GM23338 (cell line): Measurements from ENCODE around the gene ADCY1.
"Not testable (repeated sequence)": the region's sequence is repeated elsewhere in the genome, so short reads cannot be mapped to it uniquely, and the experiment has no call there.

Source experiments
- CREB1 ChIP-seq: fragments of 250-450 bp; sonication (Bioruptor Pico); IDR thresholded peaks from 2 replicates; pipeline ENCODE4 v1.5.0; 2020; ENCODE audit warnings: low read depth, mild to moderate bottlenecking, moderate library complexity
- POLR2AphosphoS5 ChIP-seq: IDR thresholded peaks from 2 replicates; pipeline ENCODE4 v1.6.1; 2016; ENCODE audit warnings: antibody characterized with exemption, low read depth
- TF ChIP-seq, protein P1 (sequence below), 2 experiments: fragments of 200-600 bp in 1 of 2; sonication (generic) in 1 of 2; conservative IDR thresholded peaks; 2 replicates each; pipeline versions ENCODE4 v1.5.1 to v1.6.1; 2016 to 2017; ENCODE audit warnings: antibody characterized with exemption in 2 of 2, low read depth in 2 of 2, mild to moderate bottlenecking in 2 of 2, moderate library complexity in 1 of 2

DNA sequence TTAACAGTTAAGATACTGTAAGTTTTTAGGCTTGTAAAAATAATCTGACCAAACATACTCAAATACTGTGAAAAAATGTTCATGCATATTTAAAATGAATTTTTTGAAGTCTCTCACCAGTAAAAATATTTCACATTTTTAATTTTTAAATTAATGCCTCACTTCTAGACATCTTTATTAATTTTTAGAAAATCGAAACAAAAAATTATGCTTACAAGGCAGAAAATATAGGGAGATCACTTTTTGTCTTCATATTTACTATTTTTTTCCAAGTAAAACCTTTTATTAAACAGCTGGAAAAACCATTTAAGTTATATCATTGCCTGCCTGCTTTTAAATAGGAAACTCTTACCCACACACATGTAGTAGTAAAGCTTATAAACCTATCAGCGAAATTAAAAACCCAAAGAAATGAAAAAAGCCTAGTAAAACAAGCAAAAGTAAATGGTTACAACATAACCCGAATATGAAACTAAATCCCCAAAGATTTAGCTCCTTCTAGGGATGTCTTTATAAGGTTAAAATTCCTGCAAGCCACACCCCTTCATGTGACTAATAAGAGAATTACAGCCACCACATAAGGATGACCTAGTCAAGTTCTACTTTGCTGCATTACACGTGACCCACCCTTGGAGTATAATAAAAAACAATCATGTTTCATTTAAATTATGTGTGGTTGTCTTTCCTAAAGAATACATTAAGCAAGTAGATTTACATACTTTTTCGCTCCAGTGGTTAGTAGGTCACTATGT is 157.7 kb downstream of the ADCY1 start:
- TF ChIP-seq, protein P1, sequence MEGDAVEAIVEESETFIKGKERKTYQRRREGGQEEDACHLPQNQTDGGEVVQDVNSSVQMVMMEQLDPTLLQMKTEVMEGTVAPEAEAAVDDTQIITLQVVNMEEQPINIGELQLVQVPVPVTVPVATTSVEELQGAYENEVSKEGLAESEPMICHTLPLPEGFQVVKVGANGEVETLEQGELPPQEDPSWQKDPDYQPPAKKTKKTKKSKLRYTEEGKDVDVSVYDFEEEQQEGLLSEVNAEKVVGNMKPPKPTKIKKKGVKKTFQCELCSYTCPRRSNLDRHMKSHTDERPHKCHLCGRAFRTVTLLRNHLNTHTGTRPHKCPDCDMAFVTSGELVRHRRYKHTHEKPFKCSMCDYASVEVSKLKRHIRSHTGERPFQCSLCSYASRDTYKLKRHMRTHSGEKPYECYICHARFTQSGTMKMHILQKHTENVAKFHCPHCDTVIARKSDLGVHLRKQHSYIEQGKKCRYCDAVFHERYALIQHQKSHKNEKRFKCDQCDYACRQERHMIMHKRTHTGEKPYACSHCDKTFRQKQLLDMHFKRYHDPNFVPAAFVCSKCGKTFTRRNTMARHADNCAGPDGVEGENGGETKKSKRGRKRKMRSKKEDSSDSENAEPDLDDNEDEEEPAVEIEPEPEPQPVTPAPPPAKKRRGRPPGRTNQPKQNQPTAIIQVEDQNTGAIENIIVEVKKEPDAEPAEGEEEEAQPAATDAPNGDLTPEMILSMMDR (conservative IDR thresholded peaks at IDR 0.05; ENCODE audit: low read depth in 2 of 2), result not testable (repeated sequence)
- not testable (repeated sequence) for TF ChIP-seq POLR2AphosphoS5; CREB1 (CRISPR knock-in tag)
